MCF 10A (cell line): ENCODE results near the gene MTG1. TPM values are rescaled to one million over a fixed set of nuclear protein-coding genes. Genes with fewer than 3 reads are reported as not detected.
A peak's percentile ranks its signal among the peaks of the same experiment; 100 is the strongest.
"Not testable (repeated sequence)": the region's sequence is repeated elsewhere in the genome, so short reads cannot be mapped to it uniquely, and the experiment has no call there.

ENCODE experiments used
- BruUV-seq: library from RNA; stranded (reverse); fragments of 400-500 nt; replicated peaks from 2 replicates; lab custom pipeline; 2021; lab: Mats Ljungman, UMichigan
- CTCF ChIA-PET: fragments of 300-600 bp; sonication (Branson Sonifier 250); formaldehyde crosslinking; extraction: SDS; loops from one replicate; lab custom pipeline; 2021; ENCODE audit warnings: antibody characterized with exemption, inconsistent platforms; lab: Yijun Ruan, JAX
- POLR2A ChIA-PET: fragments of 300-600, 350-650 bp; sonication (Branson Sonifier 250); formaldehyde crosslinking; extraction: SDS; loops from one replicate; lab custom pipeline; 2020; ENCODE audit warnings: antibody characterized with exemption, inconsistent platforms; lab: Yijun Ruan, JAX
- DNase-seq: peaks from one replicate; pipeline ENCODE4 v3.0.0-alpha.2; 2018; ENCODE audit not compliant: unreplicated experiment
- H3K27ac Mint-ChIP-seq: one replicate; pipeline ENCODE4 v1.8.0; 2022; ENCODE audit warnings: mild to moderate bottlenecking, low read depth, mixed read lengths; ENCODE audit not compliant: unreplicated experiment
- H3K27me3 Mint-ChIP-seq: one replicate; pipeline ENCODE4 v1.8.0; 2022; ENCODE audit warnings: mixed read lengths; ENCODE audit not compliant: insufficient read depth, unreplicated experiment
- H3K36me3 Mint-ChIP-seq: one replicate; pipeline ENCODE4 v1.8.0; 2022; ENCODE audit warnings: mild to moderate bottlenecking, moderate library complexity, mixed read lengths; ENCODE audit not compliant: insufficient read depth, unreplicated experiment
- H3K4me1 Mint-ChIP-seq: one replicate; pipeline ENCODE4 v1.8.0; 2022; ENCODE audit warnings: mixed read lengths; ENCODE audit not compliant: insufficient read depth, unreplicated experiment
- H3K4me3 Mint-ChIP-seq: one replicate; pipeline ENCODE4 v1.8.0; 2022; ENCODE audit warnings: mild to moderate bottlenecking, moderate library complexity, mixed read lengths; ENCODE audit not compliant: unreplicated experiment
- H3K9me3 Mint-ChIP-seq: one replicate; pipeline ENCODE4 v1.8.0; 2022; ENCODE audit warnings: mixed read lengths; ENCODE audit not compliant: unreplicated experiment
- CTCF ChIP-seq: fragments of 200-600 bp; IDR thresholded peaks from one replicate; pipeline ENCODE4 v1.8.0; 2022; ENCODE audit warnings: antibody characterized with exemption, mild to moderate bottlenecking; ENCODE audit not compliant: unreplicated experiment
- intact Hi-C: fragments of 100-400 bp; cut with micrococcal nuclease; formaldehyde crosslinking; loops from 2 replicates; pipeline ENCODE4 v1.14.1; 2022
- total RNA-seq: library from RNA; stranded (reverse); gene quantifications from 2 replicates; pipeline ENCODE4 v1.2.3, GENCODE V29; 2022

Gene MTG1
- total RNA-seq, 1 experiment from 2014 or later: 71.6 TPM

GRCh38 chr10:133438711-133439273, 44.8 kb downstream of the MTG1 start:
- POLR2A ChIA-PET: interaction anchor here (0.6 to 1.0 kb wide), 2 partner anchors 74 to 167 kb away, joined by 3 read pairs; no protein-coding TSS in a partner anchor
- intact Hi-C loops: loop anchor here (5.0 kb wide), 2 partner anchors 59 to 169 kb away; no protein-coding TSS in a partner anchor
- Mint-ChIP-seq H3K36me3 (peaks cover 6% of the 10 kb centered on the region), H3K9me3 (peaks cover 6% of the 10 kb centered on the region), H3K27ac (no peak overlapping the region), H3K4me3 (no peak overlapping the region), H3K4me1 (no peaks in the 10 kb centered on the region), H3K27me3 (no peaks in the 10 kb centered on the region)
- DNase-seq: peak; percentile 24
- BruUV-seq: no TSS peak
- CTCF ChIA-PET: interaction anchor here (0.6 to 3.0 kb wide), 7 partner anchors 8 to 1145 kb away, joined by 3 to 24 read pairs (median 4); no protein-coding TSS in a partner anchor
- TF ChIP-seq CTCF: peak; percentile 28

DNA sequence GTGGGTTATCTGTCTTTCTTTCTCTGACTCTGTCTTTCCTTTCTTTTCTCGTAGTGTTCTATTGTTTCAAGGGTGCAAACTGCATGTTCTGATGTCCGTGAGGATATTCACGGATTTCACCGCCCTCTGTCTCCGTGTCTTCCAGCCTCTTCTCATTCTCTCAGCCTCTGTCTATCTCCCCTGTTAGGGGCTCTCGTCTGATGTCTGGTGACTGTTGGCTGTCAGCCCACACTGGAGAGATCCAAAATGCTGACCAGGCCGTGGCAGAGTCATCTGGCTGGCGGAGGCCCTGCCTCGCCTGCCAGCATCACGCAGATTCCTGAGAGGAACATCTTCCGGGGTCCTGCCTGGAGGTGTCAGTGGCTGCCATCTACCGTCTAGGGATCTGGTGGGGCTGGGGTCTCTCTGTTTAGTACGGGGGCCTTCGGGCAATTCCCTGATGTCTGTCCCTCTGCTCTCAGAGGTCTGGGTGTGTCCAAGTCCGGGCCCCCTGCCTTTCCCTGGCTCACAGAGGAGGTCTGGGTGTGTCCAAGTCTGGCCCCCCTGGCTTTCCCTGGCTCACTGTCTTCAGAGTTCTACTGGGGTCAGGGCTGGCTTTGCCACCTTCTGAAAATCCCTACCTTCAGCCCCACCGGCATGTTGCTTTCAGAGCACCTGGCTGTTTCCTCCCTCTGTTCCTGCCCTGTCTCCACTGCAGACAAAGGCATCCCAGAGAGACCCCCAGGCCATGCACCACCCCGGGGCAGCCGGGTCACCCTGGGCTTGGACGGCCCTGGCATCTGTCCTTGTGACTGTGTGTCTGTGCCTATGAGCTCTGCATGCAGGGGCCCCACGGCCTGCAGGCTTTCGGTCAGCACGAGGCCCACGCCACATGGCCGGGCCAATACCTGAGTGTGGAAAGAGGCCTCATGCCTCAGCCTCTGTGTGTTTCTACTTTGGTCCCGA, 45.8 kb downstream of the MTG1 start:
- H3K4me1 Mint-ChIP-seq: no peaks in the 10 kb centered on the region
- intact Hi-C loops: loop anchor here (5.0 kb wide), 2 partner anchors 58 to 168 kb away; no protein-coding TSS in a partner anchor
- no peak overlapping the region for H3K27ac Mint-ChIP-seq
- no peak overlapping the region for H3K4me3 Mint-ChIP-seq
- DNase-seq: no peak
- peaks cover 6% of the 10 kb centered on the region for H3K36me3 Mint-ChIP-seq
- POLR2A ChIA-PET: no interaction called here
- H3K27me3 Mint-ChIP-seq: no peaks in the 10 kb centered on the region
- CTCF ChIA-PET: interaction anchor here (0.6 to 3.0 kb wide), 5 partner anchors 7 to 1146 kb away, joined by 3 to 24 read pairs (median 3); no protein-coding TSS in a partner anchor
- no peak for TF ChIP-seq CTCF
- peaks cover 6% of the 10 kb centered on the region for H3K9me3 Mint-ChIP-seq
- BruUV-seq: no TSS peak

GRCh38 chr10:133440633-133441285, 46.8 kb downstream of the MTG1 start:
- DNase-seq: no peak
- H3K36me3 Mint-ChIP-seq: peaks cover 6% of the 10 kb centered on the region
- no peak overlapping the region for H3K27ac Mint-ChIP-seq
- peaks cover under 1% of the 10 kb centered on the region for H3K9me3 Mint-ChIP-seq
- TF ChIP-seq CTCF: no peak
- intact Hi-C loops: no loop called here
- H3K4me3 Mint-ChIP-seq: no peak overlapping the region
- no TSS peak for BruUV-seq
- CTCF ChIA-PET: no interaction called here
- POLR2A ChIA-PET: no interaction called here
- H3K27me3 Mint-ChIP-seq: no peaks in the 10 kb centered on the region
- H3K4me1 Mint-ChIP-seq: no peaks in the 10 kb centered on the region

GRCh38 chr10:133441356-133441755, 47.4 kb downstream of the MTG1 start:
- BruUV-seq, intact Hi-C loops, DNase-seq, H3K4me1 Mint-ChIP-seq, H3K4me3 Mint-ChIP-seq, CTCF ChIA-PET, H3K27me3 Mint-ChIP-seq, H3K9me3 Mint-ChIP-seq, H3K27ac Mint-ChIP-seq, H3K36me3 Mint-ChIP-seq: not testable (repeated sequence)
- POLR2A ChIA-PET: interaction anchor here (0.6 kb wide), 1 partner anchor 111 kb away, joined by 3 read pairs; no protein-coding TSS in a partner anchor
